Mucosa of rectum (tissue), 2 donors: ENCODE measurements around the gene HSF2.

ENCODE experiments used
- H3K27ac ChIP-seq, 2 donors: one replicate each; pipeline ENCODE4 v1.7.0; 2013; ENCODE audit warnings: inconsistent platforms in 2 of 2, low read depth in 2 of 2, low read length in 2 of 2
- H3K27me3 ChIP-seq, 2 donors: one replicate each; pipeline ENCODE4 v1.7.0; 2013; ENCODE audit warnings: low read length in 2 of 2; ENCODE audit not compliant: control insufficient read depth in 2 of 2, insufficient read depth in 2 of 2
- H3K36me3 ChIP-seq, 2 donors: one replicate each; pipeline ENCODE4 v1.7.0; 2013; ENCODE audit warnings: low read length in 2 of 2; ENCODE audit not compliant: control insufficient read depth in 2 of 2, insufficient read depth in 2 of 2
- H3K4me1 ChIP-seq, 2 donors: one replicate each; pipeline ENCODE4 v1.7.0; 2013; ENCODE audit warnings: low read length in 2 of 2, mild to moderate bottlenecking in 1 of 2; ENCODE audit not compliant: control insufficient read depth in 2 of 2, insufficient read depth in 2 of 2
- H3K4me3 ChIP-seq, 2 donors: one replicate each; pipeline ENCODE4 v1.7.0; 2013; ENCODE audit warnings: low read length in 2 of 2
- H3K9ac ChIP-seq, 2 donors: one replicate each; pipeline ENCODE4 v1.7.0; 2013; ENCODE audit warnings: low read length in 2 of 2, low read depth in 1 of 2, mild to moderate bottlenecking in 1 of 2
- H3K9me3 ChIP-seq, 2 donors: one replicate each; pipeline ENCODE4 v1.7.0; 2013; ENCODE audit warnings: low read length in 2 of 2; ENCODE audit not compliant: control insufficient read depth in 2 of 2
- donor health status: healthy.
- donor health status: Normal muscosa, but diverticular disease.

The HSF2 gene

DNA sequence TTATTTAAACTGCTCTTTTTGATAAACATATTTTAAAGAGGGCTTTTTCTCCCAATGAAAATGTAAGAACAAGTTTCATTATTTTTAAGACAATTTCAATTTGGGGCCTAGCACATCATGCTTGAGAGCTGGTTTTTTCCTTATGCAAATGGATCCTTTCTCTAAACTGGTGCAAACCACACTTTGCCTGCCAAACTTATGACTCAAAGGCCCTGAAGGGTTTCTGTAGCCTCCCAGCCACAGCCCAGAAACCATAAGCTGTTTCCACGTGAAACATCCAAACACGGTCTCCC is 451 bp upstream of the HSF2 start:
- Histone ChIP-seq H3K9me3 (no peaks in the 10 kb centered on the region), H3K4me3 (peak overlapping the region; percentile 37 to 74), H3K36me3 (no peaks in the 10 kb centered on the region), H3K4me1 (peaks cover 3 to 9% of the 10 kb centered on the region in 2 donors), H3K27me3 (no peaks in the 10 kb centered on the region), H3K9ac (peak overlapping the region; percentile 1 to 58), H3K27ac (peak overlapping the region; percentile 18 to 50)

DNA sequence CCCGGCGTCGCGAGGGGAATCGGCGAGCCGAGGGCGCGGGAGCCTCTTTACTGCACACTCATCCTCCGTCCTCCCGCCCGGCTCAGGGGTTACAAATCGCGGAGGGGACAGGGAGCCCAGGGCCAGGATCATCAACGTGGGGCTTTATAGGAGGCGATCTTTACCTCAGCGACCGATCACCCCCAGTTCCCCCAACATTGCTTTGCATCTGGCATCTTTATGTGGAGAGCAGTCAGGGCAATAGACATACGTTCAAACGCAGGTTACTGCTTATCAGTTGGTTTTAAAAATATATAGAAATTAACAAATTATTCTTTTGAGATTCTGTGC is 634 bp downstream of the HSF2 start:
- H3K36me3 ChIP-seq: no peaks in the 10 kb centered on the region
- H3K4me1 ChIP-seq: peaks cover 3 to 9% of the 10 kb centered on the region in 2 donors
- peak overlapping the region; percentile 93 to 95 for H3K9ac ChIP-seq
- no peaks in the 10 kb centered on the region for H3K9me3 ChIP-seq
- peak overlapping the region; percentile 88 to 96 for H3K4me3 ChIP-seq
- no peaks in the 10 kb centered on the region for H3K27me3 ChIP-seq
- H3K27ac ChIP-seq: peak overlapping the region; percentile 65 to 77

DNA sequence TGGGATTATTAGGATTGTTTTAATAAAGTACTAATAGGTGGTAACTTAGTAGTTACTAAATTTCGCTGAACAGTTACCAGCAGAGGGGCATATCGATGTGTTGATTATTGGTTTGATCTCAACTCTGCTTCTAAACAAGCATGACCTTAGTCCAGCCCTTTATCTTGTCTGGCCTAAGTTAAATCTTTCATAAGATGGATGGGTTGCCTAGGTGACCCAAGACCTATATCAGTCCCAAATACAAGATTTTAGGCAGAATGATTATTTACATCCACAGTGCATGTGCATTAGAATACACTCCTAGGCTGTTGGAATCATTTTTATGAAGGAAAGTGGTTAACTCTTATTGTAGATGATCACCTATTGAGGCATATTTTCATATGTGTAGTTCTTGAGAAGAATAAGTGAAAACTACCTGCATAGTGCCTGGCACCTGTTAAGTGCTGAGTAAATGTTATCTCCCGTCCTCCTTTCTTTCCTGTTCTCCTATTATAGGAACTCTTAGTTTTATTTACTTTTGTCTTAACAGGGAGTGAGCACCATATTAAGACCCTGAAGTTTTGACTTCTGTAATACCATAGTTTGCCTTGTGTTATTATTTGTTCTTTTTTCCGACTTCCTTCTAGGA is 1.1 kb downstream of the HSF2 start:
- no peaks in the 10 kb centered on the region for H3K36me3 ChIP-seq
- peak overlapping the region; percentile 93 to 95 for H3K9ac ChIP-seq
- no peaks in the 10 kb centered on the region for H3K27me3 ChIP-seq
- H3K4me1 ChIP-seq: peaks cover 3 to 9% of the 10 kb centered on the region in 2 donors
- peak overlapping the region; percentile 88 to 96 for H3K4me3 ChIP-seq
- H3K9me3 ChIP-seq: no peaks in the 10 kb centered on the region
- H3K27ac ChIP-seq: no peak overlapping the region

DNA sequence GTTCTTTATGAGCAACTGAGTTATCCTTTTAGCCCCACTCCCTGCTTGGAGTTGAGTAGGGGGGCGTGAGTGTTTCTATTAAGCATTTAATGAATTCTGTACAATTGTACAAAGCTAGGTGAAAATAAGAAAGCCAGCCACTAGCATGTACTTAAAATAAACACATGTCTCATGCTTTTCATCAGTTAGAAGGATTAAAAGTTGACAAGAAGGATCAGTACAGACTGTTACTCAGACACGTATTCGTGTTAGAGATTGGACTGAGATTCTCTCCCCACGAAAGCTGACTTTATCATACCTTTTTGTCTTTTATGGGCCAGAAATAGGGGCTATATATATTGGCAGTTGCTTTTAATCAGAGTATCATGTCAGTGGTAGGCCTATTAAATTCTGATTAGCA is 1.7 kb downstream of the HSF2 start:
- Histone ChIP-seq H3K27ac (no peak overlapping the region), H3K9me3 (no peaks in the 10 kb centered on the region), H3K9ac (no peak overlapping the region), H3K36me3 (no peaks in the 10 kb centered on the region), H3K4me3 (no peak overlapping the region), H3K4me1 (peaks cover 3 to 9% of the 10 kb centered on the region in 2 donors), H3K27me3 (no peaks in the 10 kb centered on the region)

DNA sequence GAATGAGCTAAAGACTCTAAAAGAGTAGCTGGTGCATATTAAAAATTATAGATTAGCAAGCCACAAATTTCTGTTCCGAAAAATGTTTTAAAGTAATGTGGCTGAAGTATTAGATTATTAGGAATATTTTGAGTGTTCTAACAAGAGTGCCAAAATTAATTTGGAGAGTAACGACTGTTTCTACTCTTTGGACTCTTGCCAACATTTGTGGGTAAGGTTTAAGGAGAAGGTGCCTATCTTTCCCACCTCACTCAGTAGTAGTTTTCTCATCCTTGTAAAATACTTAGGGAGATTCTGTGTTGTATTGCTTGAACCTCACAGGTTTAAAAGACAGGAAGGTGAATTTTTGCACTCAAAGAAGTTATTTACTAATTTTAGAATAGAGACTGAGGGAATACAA is 5.0 kb downstream of the HSF2 start:
- Histone ChIP-seq H3K27ac (no peak overlapping the region), H3K9me3 (no peaks in the 10 kb centered on the region), H3K9ac (no peak overlapping the region), H3K4me1 (peaks cover 3 to 4% of the 10 kb centered on the region in 2 donors), H3K36me3 (no peaks in the 10 kb centered on the region), H3K4me3 (no peak overlapping the region), H3K27me3 (no peaks in the 10 kb centered on the region)

DNA sequence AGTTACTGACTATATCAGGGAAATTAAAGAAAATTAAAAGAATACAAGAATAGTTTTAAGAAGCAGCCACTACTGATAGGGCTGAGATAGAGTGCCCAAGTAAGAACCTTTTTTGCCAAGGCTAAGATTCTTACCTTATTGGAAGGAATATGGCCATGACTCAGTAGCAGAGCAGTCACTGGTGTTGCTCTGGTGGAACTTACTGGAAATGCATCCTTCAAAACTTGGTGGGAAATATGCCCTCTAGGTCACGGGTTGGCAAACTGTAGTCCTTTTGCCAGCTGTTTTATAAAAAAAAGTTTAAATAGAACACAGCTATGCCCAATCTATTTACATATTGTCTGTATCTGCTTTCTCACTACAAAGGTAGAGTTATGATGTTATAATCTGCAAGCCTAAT is 6.0 kb downstream of the HSF2 start:
- Histone ChIP-seq H3K9me3 (no peaks in the 10 kb centered on the region), H3K4me3 (no peak overlapping the region), H3K9ac (no peak overlapping the region), H3K36me3 (no peaks in the 10 kb centered on the region), H3K27me3 (no peaks in the 10 kb centered on the region), H3K27ac (no peak overlapping the region), H3K4me1 (peaks cover 0 to 1% of the 10 kb centered on the region in 2 donors)

DNA sequence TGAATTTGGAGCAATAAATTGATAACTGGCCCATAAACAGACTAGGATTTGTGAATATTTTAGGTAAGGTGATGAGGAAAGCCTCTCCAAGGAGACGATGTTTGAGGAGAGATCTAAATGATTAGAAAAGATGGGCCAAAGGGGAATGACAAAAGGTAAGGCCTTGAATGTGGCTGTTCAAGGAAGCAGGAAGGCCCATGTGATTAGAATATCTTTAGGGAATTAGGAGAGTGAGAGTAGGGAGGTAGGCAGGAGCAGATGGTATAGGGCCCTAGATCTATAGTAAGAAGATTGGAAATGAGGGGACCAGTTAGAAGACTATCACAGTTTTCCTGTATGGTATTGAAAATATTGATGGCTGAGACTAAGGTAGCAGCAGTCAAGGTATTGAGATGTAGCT is 6.7 kb downstream of the HSF2 start:
- no peaks in the 10 kb centered on the region for H3K36me3 ChIP-seq
- H3K27me3 ChIP-seq: no peaks in the 10 kb centered on the region
- no peaks in the 10 kb centered on the region for H3K9me3 ChIP-seq
- no peaks in the 10 kb centered on the region for H3K4me1 ChIP-seq
- no peak overlapping the region for H3K9ac ChIP-seq
- H3K27ac ChIP-seq: no peak overlapping the region
- no peak overlapping the region for H3K4me3 ChIP-seq

DNA sequence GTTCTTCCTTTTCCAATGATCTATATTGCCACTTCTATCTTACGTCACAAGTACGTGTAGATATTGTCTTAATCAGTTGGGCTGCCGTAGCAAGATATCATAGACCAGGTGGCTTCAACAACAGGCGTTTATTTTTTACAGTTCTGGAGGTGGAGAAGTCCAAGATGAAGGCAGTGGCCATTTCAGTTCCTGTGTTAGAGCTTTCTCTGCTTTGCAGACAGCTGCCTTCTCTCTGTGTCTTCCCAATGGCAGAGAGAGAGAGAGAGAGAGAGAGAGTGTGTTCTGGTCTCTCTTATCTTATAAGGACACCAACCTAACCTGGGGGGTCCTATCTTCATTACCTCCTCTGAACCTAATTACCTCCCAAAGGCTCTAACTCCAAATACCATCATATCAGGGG is 8.3 kb downstream of the HSF2 start:
- no peaks in the 10 kb centered on the region for H3K27me3 ChIP-seq
- H3K27ac ChIP-seq: no peak overlapping the region
- H3K9me3 ChIP-seq: no peaks in the 10 kb centered on the region
- H3K4me1 ChIP-seq: no peaks in the 10 kb centered on the region
- H3K4me3 ChIP-seq: no peak overlapping the region
- H3K9ac ChIP-seq: no peak overlapping the region
- no peaks in the 10 kb centered on the region for H3K36me3 ChIP-seq

DNA sequence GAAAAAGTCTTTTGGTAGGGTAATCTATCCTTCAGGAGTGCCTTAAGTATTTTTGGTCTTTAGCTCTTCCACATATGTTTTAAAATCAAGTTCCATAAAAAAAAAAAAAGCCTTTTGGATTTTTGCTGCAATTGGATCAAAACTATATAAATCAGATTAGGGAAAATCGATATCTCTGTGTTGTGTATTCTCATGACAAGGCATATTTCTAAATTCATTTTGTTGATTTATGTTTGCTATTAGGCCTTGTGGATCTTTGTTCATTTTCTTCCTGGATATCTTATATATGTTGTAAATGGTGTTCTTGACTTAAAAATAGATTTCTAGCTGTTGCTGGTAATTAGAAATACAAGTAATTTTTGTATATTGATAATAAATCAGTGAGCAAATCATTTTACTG is 8.8 kb downstream of the HSF2 start:
- H3K4me1 ChIP-seq: no peaks in the 10 kb centered on the region
- no peak overlapping the region for H3K4me3 ChIP-seq
- no peaks in the 10 kb centered on the region for H3K36me3 ChIP-seq
- H3K27me3 ChIP-seq: no peaks in the 10 kb centered on the region
- no peak overlapping the region for H3K27ac ChIP-seq
- no peak overlapping the region for H3K9ac ChIP-seq
- no peaks in the 10 kb centered on the region for H3K9me3 ChIP-seq

DNA sequence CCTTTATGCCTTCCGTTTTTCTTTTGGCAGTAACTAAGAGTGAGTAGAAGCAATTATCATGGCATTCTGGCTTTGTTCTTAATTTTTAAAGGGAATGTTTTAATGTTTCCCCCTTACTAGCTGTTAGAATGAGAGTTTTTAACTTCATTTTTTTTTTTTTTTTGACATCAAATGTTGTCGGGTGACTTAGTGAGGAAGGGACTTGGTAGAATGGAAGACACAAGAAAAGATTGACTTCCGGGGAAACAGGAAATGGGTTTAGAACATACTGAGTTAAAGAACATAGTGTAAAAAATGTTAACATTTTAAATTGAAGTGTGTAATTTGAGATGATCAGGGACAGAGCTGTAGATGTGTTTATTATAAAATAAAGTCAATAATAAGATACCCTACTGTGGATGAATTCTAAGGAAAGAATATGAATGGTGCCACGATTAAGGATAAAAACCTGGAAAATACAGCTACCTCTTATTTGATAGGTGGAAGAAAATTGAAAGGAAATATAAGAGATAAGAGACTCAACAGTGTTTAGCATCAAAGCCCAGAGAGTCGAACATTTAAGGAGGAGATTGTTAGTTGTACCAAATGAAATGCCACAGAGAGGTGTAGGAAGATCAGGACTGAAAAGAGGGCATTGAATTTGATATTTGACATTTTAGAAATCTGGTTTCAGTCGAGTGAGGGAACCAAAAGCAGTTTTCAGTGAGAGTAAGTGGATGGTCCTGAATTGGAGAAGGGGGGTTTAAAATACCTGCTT is 9.4 kb downstream of the HSF2 start:
- no peak overlapping the region for H3K27ac ChIP-seq

More for the DNA sequence above, 9.4 kb downstream of the HSF2 start:
- Histone ChIP-seq H3K36me3 (no peaks in the 10 kb centered on the region), H3K4me3 (no peak overlapping the region), H3K9me3 (no peaks in the 10 kb centered on the region), H3K9ac (no peak overlapping the region), H3K27me3 (no peaks in the 10 kb centered on the region), H3K4me1 (no peaks in the 10 kb centered on the region)
